B cell (primary cell): ENCODE data around the gene PDZD2. TPM values are rescaled to one million over a fixed set of nuclear protein-coding genes. Genes with fewer than 3 reads are reported as not detected.

Source experiments
- ATAC-seq: fragments of 200-7000 bp; cut with Tn5 transposase; one replicate; pipeline ENCODE4 v1.10.0; 2021; ENCODE audit warnings: low read depth, mild to moderate bottlenecking, moderate number of reproducible peaks, moderate library complexity
- CTCF ChIA-PET: fragments of 350-600 bp; sonication (Branson Sonifier 250); formaldehyde crosslinking; loops from one replicate; lab custom pipeline; 2021; ENCODE audit warnings: antibody characterized with exemption, inconsistent platforms; lab: Charles Lee
- POLR2A ChIA-PET: fragments of 350-600 bp; sonication (Branson Sonifier 250); formaldehyde crosslinking; loops from one replicate; lab custom pipeline; 2021; ENCODE audit warnings: antibody characterized with exemption; lab: Charles Lee
- DNase-seq: peaks from one replicate; pipeline ENCODE4 v3.0.0; 2013
- H2AFZ ChIP-seq: 2 replicates; pipeline ENCODE4 v1.6.1; 2012; ENCODE audit warnings: mild to moderate bottlenecking, low read depth, low read length; ENCODE audit not compliant: insufficient read depth, poor library complexity, severe bottlenecking
- H3K27ac ChIP-seq, 2 donors: 1 replicate in 1 of 2; 2 replicates in 1 of 2; pipeline ENCODE4 v1.5.1; 2012 to 2013; ENCODE audit warnings: low read length in 2 of 2, mild to moderate bottlenecking in 2 of 2, moderate library complexity in 1 of 2
- H3K27me3 ChIP-seq, 4 experiments: fragments of 200-600 bp in 1 of 4; sonication (generic) in 1 of 4; replicated peaks in 1 of 4; 1 replicate in 2 of 4; 2 replicates in 2 of 4; pipeline versions ENCODE4 v1.6.1 to v1.7.0; 2013 to 2016; ENCODE audit warnings: low read length in 3 of 4, mild to moderate bottlenecking in 2 of 4, mixed read lengths in 1 of 4, moderate library complexity in 1 of 4; ENCODE audit not compliant: insufficient read depth in 4 of 4, control insufficient read depth in 3 of 4; ENCODE audit errors: control extremely low read depth in 1 of 4
- H3K36me3 ChIP-seq, 2 experiments: replicated peaks in 1 of 2; 1 replicate in 1 of 2; 2 replicates in 1 of 2; pipeline versions ENCODE4 v1.6.1 to v1.7.1; 2013; ENCODE audit warnings: low read length in 1 of 2; ENCODE audit not compliant: insufficient read depth in 2 of 2, control insufficient read depth in 1 of 2; ENCODE audit errors: control extremely low read depth in 1 of 2, extremely low read depth in 1 of 2
- H3K4me1 ChIP-seq, 2 donors: fragments of 200-600 bp in 1 of 2; sonication (generic) in 1 of 2; 1 replicate in 1 of 2; 2 replicates in 1 of 2; pipeline versions ENCODE4 v1.5.1 to v1.6.1; 2013 to 2017; ENCODE audit warnings: low read length in 2 of 2; ENCODE audit not compliant: control insufficient read depth in 2 of 2, insufficient read depth in 2 of 2
- H3K4me2 ChIP-seq: replicated peaks from 2 replicates; pipeline ENCODE3; 2012; ENCODE audit warnings: mild to moderate bottlenecking, low read depth, low read length; ENCODE audit not compliant: poor library complexity, severe bottlenecking
- H3K4me3 ChIP-seq, 5 experiments: fragments of 200-600 bp in 1 of 5; sonication (generic) in 1 of 5; 1 replicate in 3 of 5; 2 replicates in 2 of 5; pipeline versions ENCODE4 v1.5.1 to v1.7.0; 2011 to 2016; ENCODE audit warnings: low read length in 4 of 5, mild to moderate bottlenecking in 4 of 5, low read depth in 2 of 5, control low read depth in 1 of 5, moderate library complexity in 1 of 5; ENCODE audit not compliant: insufficient read depth in 1 of 5; ENCODE audit errors: control extremely low read depth in 1 of 5, extremely low read depth in 1 of 5
- H3K79me2 ChIP-seq: fragments of 200-600 bp; sonication (generic); one replicate; pipeline ENCODE4 v1.6.0; 2016; ENCODE audit warnings: low read length; ENCODE audit not compliant: control insufficient read depth, insufficient read depth
- H3K9ac ChIP-seq: fragments of 200-600 bp; sonication (generic); 2 replicates; pipeline ENCODE4 v1.6.1; 2017; ENCODE audit warnings: mild to moderate bottlenecking, low read length, moderate library complexity
- H3K9me3 ChIP-seq, 3 donors: one replicate each; pipeline versions ENCODE4 v1.6.1 to v1.7.1; 2013; ENCODE audit warnings: low read length in 2 of 3; ENCODE audit not compliant: control insufficient read depth in 2 of 3, insufficient read depth in 1 of 3; ENCODE audit errors: control extremely low read depth in 1 of 3
- H4K20me1 ChIP-seq: 2 replicates; pipeline ENCODE4 v1.6.0; 2012; ENCODE audit warnings: mild to moderate bottlenecking, low read length; ENCODE audit not compliant: insufficient read depth, control insufficient read depth, poor library complexity, severe bottlenecking
- H3K27ac Mint-ChIP-seq: one replicate; pipeline ENCODE4 v1.8.0; 2021; ENCODE audit warnings: mixed read lengths
- H3K27me3 Mint-ChIP-seq: one replicate; pipeline ENCODE4 v1.8.0; 2021; ENCODE audit warnings: mixed read lengths
- H3K4me1 Mint-ChIP-seq: one replicate; pipeline ENCODE4 v1.8.0; 2021; ENCODE audit warnings: mixed read lengths
- H3K4me3 Mint-ChIP-seq: one replicate; pipeline ENCODE4 v1.8.0; 2021; ENCODE audit warnings: mixed read lengths
- H3K9me3 Mint-ChIP-seq: one replicate; pipeline ENCODE4 v1.8.0; 2022; ENCODE audit warnings: mixed read lengths; ENCODE audit not compliant: insufficient read depth
- CTCF ChIP-seq: fragments of 200-600 bp; IDR thresholded peaks from one replicate; pipeline ENCODE4 v1.8.0; 2022; ENCODE audit warnings: antibody characterized with exemption, mild to moderate bottlenecking
- EZH2 ChIP-seq: IDR thresholded peaks from 2 replicates; pipeline ENCODE4 v1.6.1; 2012; ENCODE audit warnings: borderline replicate concordance, low read depth, mild to moderate bottlenecking, moderate library complexity, low read length; ENCODE audit not compliant: insufficient read depth, poor library complexity, severe bottlenecking
- WGBS: methylation state at CpG from one replicate; pipeline ENCODE4 v1.1.5; 2013; ENCODE audit warnings: missing lambda C conversion rate; ENCODE audit not compliant: insufficient coverage; 5-methylcytosine and 5-hydroxymethylcytosine counted together
- intact Hi-C: fragments of 100-400 bp; cut with micrococcal nuclease; formaldehyde crosslinking; loops from one replicate; pipeline ENCODE4 v1.10.0; 2022
- polyA plus RNA-seq: library from polyadenylated mRNA; depleted of rRNA; stranded (reverse); fragments of >200 nt; gene quantifications from 2 replicates; pipeline ENCODE4 v1.2.3, GENCODE V29; 2012
- total RNA-seq, 2 donors: library from RNA; stranded (reverse); fragments of 120-200 nt in 1 of 2; gene quantifications; 1 replicate in 1 of 2; 2 replicates in 1 of 2; pipeline versions ENCODE4 v1.2.3 to v1.2.4, GENCODE V29; 2013 to 2022

PDZD2 gene
- total and polyA plus RNA-seq, 2 donors (not counting 1 experiment from before 2014, with no cell fraction given), result not detected

DNA sequence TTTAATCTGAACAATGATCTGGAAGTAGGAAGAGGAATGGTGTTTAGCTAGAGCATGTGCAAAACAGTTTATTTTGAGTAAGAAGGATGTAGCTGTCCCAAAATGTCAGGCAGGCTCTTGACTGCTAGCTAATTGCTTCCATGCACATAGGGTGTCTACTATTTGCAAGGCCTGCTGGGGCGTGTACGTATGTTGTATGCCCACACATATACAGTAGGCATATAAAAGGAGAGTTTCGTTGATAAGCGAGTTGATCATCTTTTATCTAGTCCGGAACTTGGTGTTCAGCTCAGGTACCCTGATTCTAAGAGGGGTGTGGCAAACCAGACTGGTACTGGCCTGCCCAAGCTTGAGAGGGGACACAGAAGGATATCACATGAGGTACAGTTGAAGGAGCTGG lies 358.0 kb downstream of the PDZD2 start:
- no peak for DNase-seq
- 100% methylated on average over 2 of the region's 5 CpGs for WGBS

GRCh38 chr5:31999470-31999869 lies 360.5 kb downstream of the PDZD2 start:
- TF ChIP-seq EZH2, result no peak
- no peak for TF ChIP-seq CTCF
- intact Hi-C loops, result no loop called here
- Mint-ChIP-seq H3K9me3 (no peaks in the 10 kb centered on the region), H3K27me3 (no peaks in the 10 kb centered on the region), H3K27ac (no peak overlapping the region), H3K4me3 (no peak overlapping the region), H3K4me1 (no peaks in the 10 kb centered on the region)
- no peak overlapping the region for H3K4me2 ChIP-seq
- ChIA-PET CTCF (no interaction called here), POLR2A (no interaction called here)
- H3K36me3 ChIP-seq, result no peaks in the 10 kb centered on the region
- ATAC-seq (no peak), DNase-seq (no peak)
- WGBS, result 87% methylated on average over 3 of the region's 5 CpGs
- no peaks in the 10 kb centered on the region for H4K20me1 ChIP-seq
- H3K4me3 ChIP-seq, result no peak overlapping the region
- H3K9ac ChIP-seq, result no peak overlapping the region
- H3K79me2 ChIP-seq, result no peaks in the 10 kb centered on the region
- H3K4me1 ChIP-seq, result no peaks in the 10 kb centered on the region
- no peak overlapping the region for H2AFZ ChIP-seq
- no peak overlapping the region for H3K27ac ChIP-seq
- H3K9me3 ChIP-seq, result peaks cover 0 to 3% (median 0%) of the 10 kb centered on the region in 3 donors
- H3K27me3 ChIP-seq, result no peaks in the 10 kb centered on the region

More for the DNA sequence above, 358.0 kb downstream of the PDZD2 start:
- Histone ChIP-seq H3K27me3 (no peaks in the 10 kb centered on the region), H3K4me1 (no peaks in the 10 kb centered on the region), H4K20me1 (no peaks in the 10 kb centered on the region), H3K36me3 (no peaks in the 10 kb centered on the region), H3K27ac (no peak overlapping the region), H3K9ac (no peak overlapping the region), H2AFZ (no peak overlapping the region), H3K79me2 (no peaks in the 10 kb centered on the region), H3K4me2 (no peak overlapping the region), H3K9me3 (peaks cover 0 to 3% (median 0%) of the 10 kb centered on the region in 3 donors), H3K4me3 (no peak overlapping the region)
- H3K27ac Mint-ChIP-seq, result no peak overlapping the region
- H3K27me3 Mint-ChIP-seq, result no peaks in the 10 kb centered on the region
- no peak overlapping the region for H3K4me3 Mint-ChIP-seq
- ChIA-PET CTCF (no interaction called here), POLR2A (no interaction called here)
- no peaks in the 10 kb centered on the region for H3K9me3 Mint-ChIP-seq
- intact Hi-C loops, result no loop called here
- ATAC-seq, result no peak
- H3K4me1 Mint-ChIP-seq, result peaks cover 2% of the 10 kb centered on the region
- TF ChIP-seq CTCF, result no peak
- no peak for TF ChIP-seq EZH2
